ENCODE data around the gene RAB11FIP2.

GRCh38 chr10:117956972-117957371, 89.8 kb downstream of the RAB11FIP2 start:
- TF ChIP-seq, protein P1, sequence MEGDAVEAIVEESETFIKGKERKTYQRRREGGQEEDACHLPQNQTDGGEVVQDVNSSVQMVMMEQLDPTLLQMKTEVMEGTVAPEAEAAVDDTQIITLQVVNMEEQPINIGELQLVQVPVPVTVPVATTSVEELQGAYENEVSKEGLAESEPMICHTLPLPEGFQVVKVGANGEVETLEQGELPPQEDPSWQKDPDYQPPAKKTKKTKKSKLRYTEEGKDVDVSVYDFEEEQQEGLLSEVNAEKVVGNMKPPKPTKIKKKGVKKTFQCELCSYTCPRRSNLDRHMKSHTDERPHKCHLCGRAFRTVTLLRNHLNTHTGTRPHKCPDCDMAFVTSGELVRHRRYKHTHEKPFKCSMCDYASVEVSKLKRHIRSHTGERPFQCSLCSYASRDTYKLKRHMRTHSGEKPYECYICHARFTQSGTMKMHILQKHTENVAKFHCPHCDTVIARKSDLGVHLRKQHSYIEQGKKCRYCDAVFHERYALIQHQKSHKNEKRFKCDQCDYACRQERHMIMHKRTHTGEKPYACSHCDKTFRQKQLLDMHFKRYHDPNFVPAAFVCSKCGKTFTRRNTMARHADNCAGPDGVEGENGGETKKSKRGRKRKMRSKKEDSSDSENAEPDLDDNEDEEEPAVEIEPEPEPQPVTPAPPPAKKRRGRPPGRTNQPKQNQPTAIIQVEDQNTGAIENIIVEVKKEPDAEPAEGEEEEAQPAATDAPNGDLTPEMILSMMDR (IDR thresholded peaks at IDR 0.05), result no peak
- TF ChIP-seq POLR2A (IDR thresholded peaks at IDR 0.05) (no peak), EP300 (IDR thresholded peaks at IDR 0.05) (no peak), POLR2AphosphoS5 (IDR thresholded peaks at IDR 0.05) (no peak)

All from stomach (tissue), 4 donors.